ENCODE data around the gene OSM.

Gene OSM

GRCh38 chr22:30266445-30267381 is at the start of gene OSM:
OSM (minus strand) TSS chr22:30266851; CDS start chr22:30266799, 52 bp downstream.
- DNase-seq (ENCODE audit: low read depth), result no peak

GRCh38 chr22:30315962-30316576 is 49.4 kb upstream of the OSM start:
- DNase-seq (ENCODE audit: low read depth), result no peak

DNA sequence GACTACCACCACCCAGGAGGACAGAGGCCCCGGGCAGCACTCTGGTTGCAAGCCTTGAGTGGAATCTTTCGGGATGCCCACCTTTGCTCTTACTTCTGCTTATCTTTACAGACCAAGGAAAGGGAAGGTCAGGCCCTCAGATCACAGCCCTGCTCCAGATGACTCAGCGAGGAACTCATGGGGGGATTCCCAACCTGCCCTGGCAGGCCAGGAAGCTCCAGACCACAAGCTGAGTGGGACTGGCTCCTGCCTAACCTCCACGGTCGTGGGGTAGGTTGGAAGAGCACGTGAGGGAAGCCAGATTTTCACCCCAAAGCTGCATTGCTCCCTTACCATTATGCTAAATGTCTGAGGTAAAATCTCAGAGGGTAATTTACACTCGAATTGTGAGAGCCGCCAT is 48.3 kb upstream of the OSM start:
- no peak for DNase-seq (ENCODE audit: low read depth)

DNA sequence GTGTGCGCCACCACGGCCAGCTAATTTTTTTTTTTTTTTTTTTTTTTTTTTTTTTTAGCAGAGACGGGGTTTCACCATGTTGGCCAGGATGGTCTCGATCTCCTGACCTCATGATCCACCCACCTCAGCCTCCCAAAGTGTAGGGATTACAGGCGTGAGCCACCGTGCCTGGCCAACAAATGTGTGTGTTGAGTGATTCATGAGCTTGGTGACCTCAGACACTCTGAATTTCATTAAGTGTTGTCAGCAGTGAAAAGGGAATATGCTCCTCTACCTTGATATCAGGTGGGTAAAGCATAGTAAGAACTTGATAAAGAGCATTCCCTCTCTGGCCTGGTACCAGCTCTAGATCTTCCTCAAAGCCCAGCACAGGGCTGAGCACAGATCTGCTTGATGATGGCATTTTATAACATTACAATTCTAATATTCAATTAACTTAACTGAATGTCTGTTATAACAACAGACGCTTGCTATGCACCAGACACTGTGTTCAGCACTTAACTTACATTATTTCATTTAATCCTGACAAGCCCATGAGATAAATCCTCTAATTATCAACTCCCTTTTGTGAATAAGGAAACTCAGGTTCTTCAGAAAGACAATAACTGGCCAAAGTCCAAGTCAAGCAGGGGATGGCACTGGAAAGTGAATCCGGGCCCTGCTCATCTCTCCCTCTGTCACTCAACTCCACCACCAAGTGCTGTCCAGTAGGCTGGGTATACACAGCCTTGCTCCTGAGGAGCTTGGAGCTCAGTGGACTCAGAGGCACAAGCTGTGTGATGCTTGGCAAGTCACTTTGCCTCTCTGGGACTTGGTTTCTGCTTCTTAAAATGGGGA is 47.1 kb upstream of the OSM start:
- DNase-seq (ENCODE audit: low read depth), result no peak

GRCh38 chr22:30312053-30312452 is 45.4 kb upstream of the OSM start:
- no peak for DNase-seq (ENCODE audit: low read depth)

DNA sequence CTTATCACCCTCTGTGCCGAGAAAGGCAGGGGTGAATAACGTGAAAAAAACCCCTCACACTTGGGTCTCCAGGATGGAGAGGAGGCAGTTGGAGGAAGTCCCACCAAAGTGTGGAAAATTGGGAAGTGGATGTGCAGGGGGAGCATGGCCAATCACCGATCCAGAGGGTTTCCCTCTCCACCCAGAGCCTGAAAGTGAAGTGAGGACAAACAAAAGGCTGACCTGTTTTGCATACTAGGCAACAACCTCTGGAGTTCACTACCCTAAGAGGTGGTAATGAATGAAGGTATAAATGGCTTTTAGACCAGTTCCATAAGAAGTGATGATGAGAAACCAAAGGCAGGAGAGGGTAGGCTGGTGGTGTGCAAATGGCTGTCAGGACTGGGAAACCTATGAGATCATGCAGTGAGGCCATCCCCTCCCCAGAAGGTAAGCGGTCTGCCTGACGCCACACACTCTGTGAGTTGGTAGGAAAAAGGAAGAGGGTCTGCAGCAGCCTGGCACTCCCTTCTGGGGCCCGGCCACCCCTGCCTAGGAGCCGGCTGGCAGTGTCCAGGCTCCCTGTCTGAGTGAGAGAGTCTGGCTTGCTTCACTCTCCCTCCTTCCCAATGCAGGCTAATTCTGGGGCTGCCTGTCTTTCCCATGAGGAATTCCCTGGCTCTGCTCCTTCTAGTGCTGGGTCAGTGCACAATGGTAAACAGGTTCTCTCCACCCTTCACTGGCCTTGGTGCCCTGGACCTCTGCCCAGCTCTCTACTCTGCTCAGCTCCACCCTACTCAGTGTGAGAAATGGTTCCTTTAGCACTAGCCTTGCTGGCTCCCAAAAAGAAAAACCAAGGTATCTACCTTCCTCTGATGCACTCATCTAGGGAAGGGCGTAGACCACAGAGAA is 44.5 kb upstream of the OSM start:
- DNase-seq (ENCODE audit: low read depth), result peak; percentile 75

GRCh38 chr22:30309951-30310741 is 43.5 kb upstream of the OSM start:
- DNase-seq (ENCODE audit: low read depth), result peak; percentile 71

DNA sequence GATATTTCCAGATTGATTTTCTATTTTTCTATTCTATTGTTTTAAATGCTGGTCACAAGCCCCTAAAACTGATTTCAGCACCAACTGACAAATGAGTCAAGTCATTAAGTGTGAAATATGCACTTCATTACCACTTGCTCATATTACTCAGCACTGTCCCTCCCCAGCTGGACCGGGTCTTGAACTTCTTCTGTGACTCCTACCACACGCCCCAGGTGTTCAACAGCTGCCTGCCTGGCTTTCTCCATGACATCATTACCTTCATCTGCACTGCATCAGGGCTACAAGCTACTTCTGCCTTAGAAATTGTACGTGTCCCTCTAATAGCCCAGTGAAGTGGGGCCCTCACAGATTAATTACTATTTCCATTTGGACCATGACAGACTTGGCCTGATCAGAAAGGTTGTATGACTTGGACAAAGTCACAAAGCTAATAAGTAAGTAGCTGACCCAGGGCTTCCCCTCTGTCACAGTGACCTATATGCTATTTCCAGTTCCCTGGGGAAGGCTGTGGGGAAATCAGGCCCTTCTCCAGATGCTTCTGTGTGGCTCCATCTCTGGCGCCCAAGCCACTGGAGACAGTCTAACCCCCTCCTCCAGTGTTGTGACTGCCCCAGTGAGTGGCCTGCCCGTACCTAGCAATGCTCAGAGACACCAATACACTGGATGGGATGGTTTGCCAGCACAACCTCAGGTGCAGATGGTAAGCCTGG is 42.0 kb upstream of the OSM start:
- DNase-seq (ENCODE audit: low read depth), result no peak

GRCh38 chr22:30308093-30308492 is 41.4 kb upstream of the OSM start:
- no peak for DNase-seq (ENCODE audit: low read depth)

- DNase-seq (ENCODE audit: low read depth), result no peak
Measured at GRCh38 chr22:30307041-30307574, 40.5 kb upstream of the OSM start.

DNA sequence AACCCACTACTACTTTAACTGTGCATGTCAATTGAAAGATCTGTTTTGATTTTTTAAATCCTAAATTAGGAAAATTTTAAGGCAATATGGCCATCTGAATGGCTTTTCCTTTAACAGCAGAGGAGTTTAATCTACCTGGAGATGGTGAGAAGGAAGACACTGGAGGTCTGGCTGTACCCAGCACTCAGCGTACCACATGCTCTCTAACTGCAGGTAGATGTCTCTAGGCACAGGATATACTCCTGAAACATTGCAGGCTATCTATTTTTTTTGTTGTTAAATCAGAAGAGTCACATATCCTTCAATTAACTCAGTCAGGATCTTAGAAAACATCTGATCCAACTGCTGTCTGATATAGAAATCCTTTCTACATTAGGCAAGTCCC is 40.0 kb upstream of the OSM start:
- DNase-seq (ENCODE audit: low read depth), result no peak

- no peak for DNase-seq (ENCODE audit: low read depth)
Measured at GRCh38 chr22:30305906-30306626, 39.4 kb upstream of the OSM start.

GRCh38 chr22:30305519-30305905 is 38.9 kb upstream of the OSM start:
- no peak for DNase-seq (ENCODE audit: low read depth)

DNA sequence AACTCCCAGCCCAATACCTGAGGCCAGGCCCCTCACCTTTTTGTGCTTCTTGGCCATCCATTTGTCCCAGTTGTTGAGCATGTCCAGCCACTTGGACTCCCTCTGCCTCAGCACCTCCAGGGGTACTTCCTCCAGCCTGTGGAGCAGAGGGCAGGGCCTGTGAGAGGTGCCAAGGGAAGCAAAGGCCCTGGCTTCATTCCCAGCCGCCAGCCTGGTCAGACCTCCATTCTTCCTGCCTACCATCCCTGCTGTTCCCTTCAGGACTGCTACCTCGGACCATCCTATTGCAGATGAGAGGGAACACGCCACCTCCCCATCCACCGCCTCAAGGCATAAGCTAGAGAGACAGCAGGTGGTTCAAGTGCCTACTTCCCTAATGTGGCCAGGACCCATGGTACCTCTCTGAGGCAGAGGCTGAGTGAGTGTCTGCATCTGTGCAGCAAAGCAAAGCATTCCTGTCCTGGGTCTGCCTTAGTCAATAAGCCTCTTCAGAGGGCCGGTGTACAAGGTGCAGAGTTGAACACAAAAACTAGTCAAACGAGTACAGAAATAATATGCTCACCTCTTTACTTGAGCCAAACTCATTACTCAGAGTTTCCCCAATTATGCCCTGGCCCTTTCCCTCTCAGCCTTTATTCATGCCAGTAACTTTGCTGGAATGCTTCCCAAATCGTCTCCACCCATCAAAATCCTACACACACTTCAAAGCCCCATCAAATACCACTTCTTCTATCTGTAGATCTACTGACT is 38.0 kb upstream of the OSM start:
- DNase-seq (ENCODE audit: low read depth), result no peak

- no peak for DNase-seq (ENCODE audit: low read depth)
Measured at GRCh38 chr22:30302810-30303138, 36.1 kb upstream of the OSM start.

GRCh38 chr22:30301995-30302809 is 35.6 kb upstream of the OSM start:
- DNase-seq (ENCODE audit: low read depth), result peak; percentile 68

- no peak for DNase-seq (ENCODE audit: low read depth)
Measured at GRCh38 chr22:30299322-30299721, 32.7 kb upstream of the OSM start.

All from GM04503 (cell line).